GM21515 (cell line): ENCODE results near the gene GPR176.
"Not testable (repeated sequence)": the region's sequence is repeated elsewhere in the genome, so short reads cannot be mapped to it uniquely, and the experiment has no call there.

Source experiments
- ATAC-seq: cut with Tn5 transposase; IDR thresholded peaks from one replicate; pipeline ENCODE4 v1.9.1; 2021; ENCODE audit not compliant: unreplicated experiment

GPR176 gene

DNA sequence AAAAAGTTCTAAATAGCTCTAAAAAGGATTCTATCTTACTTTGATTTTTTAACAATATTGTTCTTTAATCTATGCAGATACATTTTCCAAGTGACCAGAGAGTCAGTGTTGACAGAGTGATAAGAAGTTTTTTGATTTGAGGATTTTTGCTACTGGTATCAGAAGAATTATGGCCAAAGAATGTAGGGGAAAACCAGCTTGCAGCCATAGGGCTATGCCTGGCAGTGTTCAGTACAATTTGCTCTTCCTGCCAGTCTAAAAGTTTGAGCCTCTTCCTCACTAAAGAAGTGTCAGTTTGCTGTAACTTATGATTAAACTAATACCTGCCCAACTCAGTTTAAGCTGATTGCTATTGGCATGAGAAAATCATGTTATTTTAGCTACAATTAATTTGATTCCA lies 102.2 kb downstream of the GPR176 start:
- no peak for ATAC-seq

DNA sequence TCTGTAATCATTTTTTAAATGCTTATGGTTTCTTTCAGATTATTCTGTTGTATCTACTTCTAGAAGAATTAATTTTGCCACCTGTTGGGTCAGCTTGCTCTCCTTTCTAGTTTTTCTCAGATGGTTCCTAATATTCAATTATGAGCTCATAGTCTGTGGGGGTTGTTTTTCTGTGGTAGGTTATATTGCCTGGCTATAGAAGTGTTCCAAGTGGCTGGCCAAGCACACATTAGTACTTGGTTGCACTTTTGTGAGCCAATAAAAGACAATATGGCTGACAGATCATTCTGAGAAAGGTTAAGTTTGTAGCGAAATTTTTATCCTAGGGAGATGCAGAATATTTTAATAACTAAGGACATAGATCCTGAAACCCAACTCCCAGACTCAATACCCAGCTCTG lies 105.6 kb downstream of the GPR176 start:
- ATAC-seq, result no peak

- ATAC-seq, result not testable (repeated sequence)
Observed at GRCh38 chr15:39812651-39813050, 107.4 kb downstream of the GPR176 start.

- no peak for ATAC-seq
Observed at GRCh38 chr15:39808909-39809308, 111.2 kb downstream of the GPR176 start.

DNA sequence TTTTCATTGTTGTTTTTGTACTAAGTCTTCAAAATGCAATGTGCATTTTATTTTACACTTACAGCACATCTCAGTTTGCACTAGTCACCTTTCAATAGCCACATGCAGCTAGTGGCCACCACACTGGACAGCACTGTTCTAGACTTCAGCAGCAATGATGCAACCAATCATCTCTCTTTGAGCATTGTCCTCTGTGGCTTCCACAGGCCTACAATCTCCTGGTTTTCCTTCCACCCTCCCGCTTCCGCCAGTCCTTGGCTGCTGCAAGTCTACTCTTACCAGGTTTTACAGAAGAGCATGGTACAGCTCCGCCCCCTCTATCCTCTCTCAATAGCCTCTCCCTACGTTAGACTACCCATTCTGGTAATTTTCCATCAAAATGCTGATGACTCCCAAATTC lies 112.3 kb downstream of the GPR176 start:
- ATAC-seq, result no peak

DNA sequence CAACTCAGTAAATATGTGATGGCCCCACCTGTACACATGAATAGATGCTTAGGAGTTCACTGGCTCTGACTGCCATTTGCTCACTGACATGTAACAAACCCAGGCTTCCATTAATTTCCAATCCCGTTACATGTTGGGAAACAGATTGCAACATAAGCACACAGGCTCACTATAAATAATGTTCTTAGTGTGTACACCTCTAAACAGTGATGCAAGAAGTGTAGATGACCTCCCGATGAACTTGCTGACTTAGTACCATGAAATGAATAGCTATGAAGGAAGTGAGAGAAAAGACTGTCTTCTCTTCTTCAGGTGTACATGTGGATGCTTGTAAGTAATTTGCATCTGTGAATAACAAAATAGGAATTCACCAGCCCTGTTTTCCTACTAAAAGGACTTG lies 116.0 kb downstream of the GPR176 start:
- no peak for ATAC-seq

- ATAC-seq, result no peak
Observed at GRCh38 chr15:39803016-39803415, 117.0 kb downstream of the GPR176 start.

DNA sequence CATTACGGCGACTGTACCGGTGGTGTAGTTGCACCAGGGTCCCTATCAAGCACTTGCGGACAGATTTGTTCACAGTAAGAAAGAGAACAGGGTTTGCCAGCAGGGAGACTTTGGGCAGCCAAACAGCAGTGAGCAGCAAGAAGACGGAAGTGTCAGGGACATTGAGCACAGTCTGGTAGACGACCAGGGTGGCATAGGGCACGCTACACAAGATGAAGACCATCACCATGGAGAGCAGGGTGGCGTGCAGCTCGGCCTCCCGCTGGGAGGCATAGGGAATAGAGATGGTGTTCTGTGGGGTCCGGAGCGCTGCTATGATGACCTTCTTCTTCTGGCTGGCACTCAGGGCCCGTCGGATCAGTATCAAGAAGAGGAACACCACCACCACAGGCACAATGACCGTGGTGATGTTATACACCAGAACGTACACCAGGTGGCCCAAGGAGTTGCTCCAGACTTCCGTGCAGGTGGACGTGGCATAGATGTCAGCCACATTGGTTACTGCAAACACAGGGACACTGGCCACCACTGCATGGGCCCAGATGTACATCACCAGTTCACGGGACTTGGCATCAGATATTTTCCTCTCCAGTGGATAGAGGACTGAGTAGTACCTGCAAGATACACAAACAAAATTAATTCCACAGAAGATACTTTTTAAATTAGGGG lies 118.3 kb downstream of the GPR176 start:
- ATAC-seq, result peak; percentile 66

DNA sequence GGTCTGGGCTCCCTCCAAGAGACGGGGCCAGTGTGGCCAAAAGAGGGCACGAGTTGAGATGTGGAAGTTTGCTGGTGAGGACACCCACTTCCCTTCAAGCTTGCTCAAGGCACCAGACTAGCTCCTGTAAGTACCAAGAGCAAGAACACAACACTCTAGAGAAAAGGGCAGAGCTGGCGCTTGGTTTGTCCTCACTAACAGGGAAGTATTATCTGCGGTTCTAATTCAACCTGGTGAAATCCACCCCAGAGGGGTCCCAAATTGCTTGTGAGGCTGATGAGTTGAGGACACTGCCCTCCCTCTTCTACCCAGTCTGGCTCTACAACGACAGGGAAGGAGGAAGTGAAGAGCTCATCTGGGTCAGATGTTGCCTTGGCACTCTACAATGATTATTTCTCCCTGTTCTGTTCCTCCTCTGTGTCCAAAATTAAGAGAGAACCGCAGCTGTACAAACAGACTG lies 120.5 kb downstream of the GPR176 start:
- no peak for ATAC-seq

GRCh38 chr15:39798382-39798781 lies 121.7 kb downstream of the GPR176 start:
- ATAC-seq, result no peak

DNA sequence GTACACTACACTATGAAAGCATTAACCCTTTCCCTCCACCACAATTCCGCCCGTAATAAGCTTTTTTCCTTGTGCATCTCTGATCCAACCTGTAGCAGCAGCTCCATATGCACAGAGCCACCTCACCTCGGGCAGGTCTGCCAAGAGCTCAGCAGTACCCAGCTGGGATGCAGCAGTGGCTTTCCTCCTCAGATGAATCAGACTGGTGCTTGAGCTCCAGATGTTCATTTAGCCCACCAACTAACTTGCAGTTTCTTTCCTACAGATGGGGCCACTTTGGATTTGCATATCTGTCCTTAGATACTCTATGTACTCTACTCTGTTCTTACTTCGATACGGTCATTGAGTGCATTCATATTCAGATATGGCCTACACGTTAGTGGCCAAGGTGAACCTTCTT lies 122.7 kb downstream of the GPR176 start:
- ATAC-seq, result no peak

DNA sequence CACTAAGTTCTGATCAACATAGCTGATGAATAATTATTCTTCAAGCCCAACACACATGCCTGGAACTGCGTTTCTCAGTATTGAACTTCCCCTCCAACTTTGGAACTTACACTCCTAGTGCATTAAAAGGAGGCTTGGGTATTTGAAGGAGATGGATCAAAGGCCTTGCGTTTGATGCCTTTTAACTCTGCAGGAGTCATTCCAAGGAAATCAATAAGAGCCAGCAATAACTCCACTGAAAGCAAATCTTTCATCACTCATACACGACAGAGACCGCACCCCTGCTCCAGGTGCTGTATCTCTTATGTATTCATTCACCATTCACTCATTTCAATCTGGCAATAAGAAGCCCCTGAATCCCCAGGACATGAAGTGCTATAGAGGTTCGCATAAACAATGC lies 123.5 kb downstream of the GPR176 start:
- no peak for ATAC-seq

DNA sequence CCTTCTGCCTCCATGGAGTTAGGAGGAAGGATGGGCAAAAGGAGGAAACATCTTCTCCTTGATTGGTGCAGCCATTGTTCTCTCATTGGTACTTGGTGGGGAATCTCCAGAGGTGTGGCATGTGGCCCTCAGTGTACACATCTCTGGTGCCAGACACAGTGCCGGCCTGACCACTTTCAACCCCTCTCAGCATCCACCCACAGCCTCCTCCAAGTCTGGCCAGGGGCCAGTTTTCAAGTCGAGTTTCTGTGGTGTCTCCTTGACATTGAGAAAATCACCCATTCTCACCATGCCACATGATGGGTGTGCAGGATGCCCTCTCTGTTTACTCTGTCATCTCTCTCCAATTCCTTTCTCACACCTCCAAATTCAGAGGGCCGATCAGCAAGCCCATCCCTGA lies 124.6 kb downstream of the GPR176 start:
- ATAC-seq, result no peak

DNA sequence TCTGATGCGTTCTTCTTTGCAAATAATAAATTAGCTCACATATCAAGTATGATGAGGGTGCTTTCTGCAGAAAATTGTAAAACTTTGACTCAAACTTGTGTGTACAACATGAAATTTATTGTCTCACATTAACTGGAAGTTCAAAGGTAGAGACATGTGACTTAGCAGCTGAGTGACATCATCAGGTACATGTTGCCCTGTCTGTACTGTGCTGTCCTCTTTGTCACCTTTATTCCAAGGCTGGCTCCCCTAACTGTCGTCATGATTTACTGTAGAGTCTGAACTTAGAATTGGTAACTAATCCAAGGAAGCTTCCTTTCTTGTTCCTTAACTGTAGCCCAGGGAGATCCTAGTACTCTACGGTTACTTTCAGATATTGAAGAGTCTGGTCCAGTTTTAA lies 125.1 kb downstream of the GPR176 start:
- ATAC-seq, result no peak

GRCh38 chr15:39793923-39794322 lies 126.1 kb downstream of the GPR176 start:
- ATAC-seq, result no peak

- no peak for ATAC-seq
Observed at GRCh38 chr15:39792844-39793335, 127.2 kb downstream of the GPR176 start.

DNA sequence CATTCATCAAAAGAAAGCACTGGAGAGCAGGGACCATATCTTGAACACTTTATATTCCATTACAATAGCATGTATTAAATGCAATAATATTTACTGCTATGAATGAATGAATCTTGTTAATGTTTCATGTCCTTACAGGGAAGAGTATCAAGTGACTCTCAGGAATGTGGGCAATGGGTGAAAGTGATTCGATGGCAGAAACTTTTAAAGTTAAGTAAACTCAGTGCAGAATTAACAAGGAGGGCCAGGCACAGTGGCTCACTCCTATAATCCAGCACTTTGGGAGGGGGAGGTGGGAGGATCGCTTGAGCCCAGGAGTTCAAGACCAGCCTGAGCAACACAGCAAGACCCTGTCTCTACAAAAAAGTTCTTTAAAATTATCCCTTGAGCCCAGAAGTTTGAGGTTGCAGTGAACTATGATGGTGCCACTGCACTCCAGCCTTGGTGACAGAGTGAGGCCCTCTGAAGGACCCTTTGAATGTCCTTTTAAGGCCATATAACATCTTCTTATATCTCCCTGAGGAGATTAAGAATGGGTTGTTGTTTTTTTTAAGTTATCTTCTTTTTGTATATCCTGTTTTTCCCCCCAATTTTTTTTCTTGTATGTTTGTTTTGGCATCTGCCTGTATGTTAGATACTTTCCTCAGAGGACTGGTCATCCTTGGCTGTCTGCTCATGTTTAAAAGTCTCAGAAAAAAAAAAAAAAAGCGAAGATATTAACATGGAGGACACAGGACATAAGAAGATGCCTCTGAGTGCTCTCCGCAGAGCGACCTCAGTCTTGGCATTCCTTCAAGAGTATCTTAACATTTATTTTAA lies 127.8 kb downstream of the GPR176 start:
- no peak for ATAC-seq

DNA sequence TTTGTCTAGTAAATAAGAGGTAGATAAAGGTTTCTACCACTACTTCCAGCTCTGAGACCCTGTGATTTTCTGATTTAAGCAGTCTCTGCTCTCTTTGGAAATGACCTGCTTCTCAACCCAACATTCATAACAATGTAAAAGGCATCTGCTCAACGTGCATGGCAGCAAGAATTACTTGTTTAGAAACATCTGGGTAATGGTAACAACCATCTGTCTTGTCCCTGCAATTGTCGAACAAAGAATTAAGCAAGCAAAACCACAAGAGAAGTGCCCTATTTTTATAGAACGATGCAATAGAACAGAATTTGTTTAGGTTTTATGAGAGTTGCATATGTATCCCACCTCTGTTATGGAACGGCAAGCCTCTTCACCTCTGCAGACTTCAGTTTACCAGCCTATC lies 130.3 kb downstream of the GPR176 start:
- no peak for ATAC-seq

- ATAC-seq, result no peak
Observed at GRCh38 chr15:39788800-39789565, 131.1 kb downstream of the GPR176 start.

DNA sequence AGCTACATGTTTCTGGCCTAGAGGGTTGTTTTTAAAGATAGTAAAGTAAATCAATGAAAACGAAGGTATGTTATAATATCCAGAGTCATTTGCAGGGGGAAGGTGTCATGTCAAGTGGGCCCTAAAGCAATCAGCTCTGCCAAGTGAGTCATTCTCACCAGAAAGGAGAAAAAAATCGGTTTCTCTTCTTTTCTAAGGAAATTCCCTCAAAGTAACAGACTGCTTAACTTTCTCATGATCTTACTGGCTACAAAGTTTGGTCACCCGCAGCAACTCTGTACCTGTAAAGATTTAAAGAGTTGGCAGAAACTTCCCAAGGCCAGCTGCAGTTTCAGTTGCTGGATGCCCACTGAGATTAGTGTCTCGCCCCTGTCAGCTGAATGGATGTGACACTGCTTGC lies 132.0 kb downstream of the GPR176 start:
- ATAC-seq, result no peak

GRCh38 chr15:39787479-39787878 lies 132.6 kb downstream of the GPR176 start:
- no peak for ATAC-seq
